Activated T-cell treated with anti-CD3 and anti-CD28 coated beads, Interleukin-2, amount 50 U/mL, for 48 hours (primary cell): ENCODE results near the gene RBBP8.
"Not testable (repeated sequence)": the region's sequence is repeated elsewhere in the genome, so short reads cannot be mapped to it uniquely, and the experiment has no call there.

Experiments used
- DNase-seq, 2 experiments: peaks; one replicate each; pipeline ENCODE4 v3.0.0-alpha.2; 2020

RBBP8 gene

DNA sequence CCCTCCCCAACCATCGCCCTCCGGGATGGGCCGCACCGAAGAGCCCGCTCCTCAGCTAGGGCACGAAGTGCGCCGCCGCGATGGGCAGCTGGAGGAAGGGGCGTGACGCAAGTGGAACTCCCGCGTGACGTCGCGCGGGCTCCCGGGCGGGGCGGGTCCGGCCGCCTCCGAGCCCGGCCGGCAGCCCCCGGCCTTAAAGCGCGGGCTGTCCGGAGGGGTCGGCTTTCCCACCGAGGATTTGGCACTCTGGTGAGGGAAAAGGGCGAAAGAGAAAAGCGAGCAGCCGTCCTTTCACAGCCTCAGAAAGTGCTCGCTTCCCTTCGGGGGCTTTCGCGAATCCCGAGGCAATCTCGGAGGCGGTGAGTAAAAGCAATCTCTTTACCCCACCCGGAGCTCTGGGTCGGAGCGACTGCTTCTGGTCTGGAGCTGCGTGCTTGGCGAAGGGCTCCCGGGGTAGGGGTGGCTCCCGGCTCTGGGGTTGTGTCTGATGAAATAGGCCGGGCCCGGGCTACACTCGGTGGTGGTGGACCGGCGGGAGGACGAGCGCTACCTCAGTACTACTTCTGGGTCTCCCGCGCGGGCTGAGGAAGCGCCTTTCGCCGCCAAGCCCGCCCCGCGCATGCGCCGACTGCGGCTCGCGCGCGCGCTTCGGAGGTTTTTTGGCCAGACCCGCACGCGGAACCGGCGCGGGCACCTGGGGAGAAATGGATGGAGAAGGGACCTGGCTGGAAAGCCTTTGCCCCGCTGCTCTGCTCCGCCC lies at the start of gene RBBP8:
TSS of gene RBBP8 (plus strand) at position 123 of the 760 bp plus-strand sequence. CDS start 3,524 bp downstream, outside the sequence.
- DNase-seq: peak; percentile 91

DNA sequence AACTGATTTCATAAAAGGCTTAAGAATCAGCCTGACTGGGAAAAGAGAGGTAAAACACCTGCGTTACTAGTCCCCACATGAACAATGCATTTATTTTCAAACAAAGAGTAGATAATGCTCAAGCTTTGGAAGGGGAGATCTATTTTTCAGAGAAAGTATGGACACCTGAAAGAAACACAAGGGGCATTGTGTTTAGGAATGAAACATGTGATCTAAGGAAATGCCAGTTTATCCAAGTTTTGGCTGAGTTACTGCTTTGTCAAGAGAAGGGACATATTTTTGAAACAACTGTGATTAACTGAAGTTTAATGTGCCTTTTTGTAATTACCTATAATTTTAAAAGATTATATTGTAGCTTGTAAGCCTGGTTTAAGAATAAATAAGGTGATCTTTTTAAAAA lies 49.3 kb upstream of the RBBP8 start:
- DNase-seq: no peak

DNA sequence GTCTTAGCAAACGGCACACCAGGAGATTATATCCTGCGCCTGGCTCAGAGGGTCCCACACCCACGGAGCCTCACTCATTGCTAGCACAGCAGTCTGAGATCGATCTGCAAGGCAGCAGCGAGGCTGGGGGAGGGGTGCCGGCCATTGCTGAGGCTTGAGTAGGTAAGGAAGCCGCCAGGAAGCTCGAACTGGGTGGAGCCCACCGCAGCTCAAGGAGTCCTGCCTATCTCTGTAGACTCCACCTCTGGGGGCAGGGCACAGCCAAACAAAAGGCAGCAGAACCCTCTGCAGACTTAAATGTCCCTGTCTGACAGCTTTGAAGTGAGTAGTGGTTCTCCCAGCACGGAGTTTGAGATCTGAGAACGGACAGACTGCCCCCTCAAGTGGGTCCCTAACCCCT lies 47.4 kb upstream of the RBBP8 start:
- DNase-seq: not testable (repeated sequence)

DNA sequence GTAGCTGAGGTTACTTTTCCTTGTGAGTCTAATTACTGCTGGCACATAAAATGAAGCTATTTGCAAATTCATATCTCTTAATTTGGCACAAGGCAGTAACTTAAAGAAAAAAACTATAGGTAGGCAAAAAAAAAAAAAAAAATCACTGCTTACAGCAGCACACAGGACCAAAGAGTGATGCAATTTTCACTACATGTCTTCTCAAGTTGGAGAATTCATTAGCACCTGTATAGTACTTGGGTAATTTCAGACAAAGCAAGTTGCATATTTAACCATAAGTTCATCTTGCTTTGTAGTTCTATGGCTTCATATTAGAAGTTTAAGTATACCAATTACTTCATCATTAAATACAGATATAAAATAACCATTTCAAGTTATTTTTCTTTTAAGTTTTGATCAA lies 33.7 kb upstream of the RBBP8 start:
- no peak for DNase-seq

DNA sequence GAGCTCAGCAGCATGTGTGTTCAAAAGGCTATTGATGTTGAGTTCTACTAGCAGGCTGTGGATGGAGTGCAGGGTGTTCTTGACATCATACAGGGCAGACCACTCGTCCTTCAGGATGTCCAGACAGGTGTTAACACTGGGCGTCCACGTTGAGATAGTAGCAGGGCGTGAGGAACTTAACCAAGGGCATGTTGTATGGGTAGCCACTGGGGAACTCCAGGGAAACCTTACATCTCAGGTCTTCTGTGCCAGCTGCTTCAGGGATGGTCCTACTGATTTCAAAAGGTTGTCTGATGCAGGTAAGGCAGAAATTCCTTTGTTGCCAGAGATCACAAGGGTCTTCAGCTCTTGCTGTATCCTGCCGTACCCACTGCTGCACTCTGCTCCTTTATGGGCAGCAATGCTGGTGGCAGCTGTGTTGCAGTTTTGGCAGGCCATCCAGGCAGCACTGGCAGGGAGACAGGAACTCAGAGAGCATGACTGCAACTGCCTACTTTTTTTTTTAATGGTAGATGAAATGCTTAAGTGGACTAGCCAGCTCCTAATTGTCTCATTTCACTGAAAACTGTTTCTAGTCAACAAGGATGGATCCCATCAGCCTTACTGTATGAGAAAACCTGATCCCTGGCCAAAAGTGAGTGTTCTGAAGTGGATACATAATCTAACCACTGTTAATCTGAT lies 32.4 kb upstream of the RBBP8 start:
- no peak for DNase-seq

DNA sequence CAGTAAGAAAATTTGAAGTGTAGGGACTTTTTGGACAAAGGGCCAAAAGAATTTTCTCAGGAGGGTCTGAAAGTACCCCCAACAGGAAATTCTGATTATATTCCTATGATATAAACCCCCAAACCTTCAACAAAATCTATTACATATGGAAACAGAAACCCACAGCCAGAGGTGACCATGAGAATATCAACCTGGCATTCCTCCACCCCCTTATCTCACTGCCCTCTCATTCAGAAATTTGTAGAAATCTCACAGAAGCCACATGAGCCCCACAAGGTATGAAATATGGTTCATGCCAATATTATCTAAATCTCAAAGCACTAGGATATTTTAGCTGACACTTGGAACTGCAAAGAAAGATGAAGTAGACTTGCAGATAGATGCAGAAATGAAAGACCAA lies 31.0 kb upstream of the RBBP8 start:
- no peak for DNase-seq

DNA sequence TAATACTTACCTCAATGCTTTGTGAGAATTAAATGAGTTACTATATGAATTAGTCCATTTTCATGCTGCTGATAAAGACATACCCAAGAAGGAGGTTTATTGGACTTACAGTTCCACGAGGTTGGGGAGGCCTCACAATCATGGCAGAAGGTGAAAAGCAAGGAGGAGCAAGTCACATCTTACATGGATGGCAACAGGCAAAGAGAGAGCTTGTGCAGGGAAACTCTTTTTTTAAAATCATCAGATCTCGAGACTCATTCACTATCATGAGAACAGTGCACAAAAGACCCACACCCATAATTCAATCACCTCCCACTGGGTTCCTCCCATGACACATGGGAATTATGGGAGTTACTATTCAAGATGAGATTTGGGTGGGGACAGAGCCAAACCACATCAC lies 29.9 kb upstream of the RBBP8 start:
- not testable (repeated sequence) for DNase-seq

DNA sequence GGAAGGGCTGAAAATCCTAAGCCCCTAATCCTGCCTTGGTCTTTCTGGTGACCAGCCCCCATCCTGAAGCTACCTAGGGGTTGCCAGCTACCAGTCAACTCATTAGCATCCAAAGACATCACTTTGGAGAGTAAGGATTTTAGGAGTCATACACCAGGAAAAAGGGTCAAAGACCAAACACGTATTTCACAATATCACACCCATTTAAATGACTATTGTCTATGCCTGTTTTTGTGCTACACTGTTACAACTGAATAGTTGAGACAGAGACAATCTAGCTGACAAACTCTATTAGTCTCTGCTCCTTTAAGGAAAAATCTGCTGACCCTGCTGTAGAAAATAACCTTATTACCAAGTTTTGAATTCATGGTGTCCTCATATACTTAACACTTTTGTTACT lies 21.0 kb upstream of the RBBP8 start:
- no peak for DNase-seq

DNA sequence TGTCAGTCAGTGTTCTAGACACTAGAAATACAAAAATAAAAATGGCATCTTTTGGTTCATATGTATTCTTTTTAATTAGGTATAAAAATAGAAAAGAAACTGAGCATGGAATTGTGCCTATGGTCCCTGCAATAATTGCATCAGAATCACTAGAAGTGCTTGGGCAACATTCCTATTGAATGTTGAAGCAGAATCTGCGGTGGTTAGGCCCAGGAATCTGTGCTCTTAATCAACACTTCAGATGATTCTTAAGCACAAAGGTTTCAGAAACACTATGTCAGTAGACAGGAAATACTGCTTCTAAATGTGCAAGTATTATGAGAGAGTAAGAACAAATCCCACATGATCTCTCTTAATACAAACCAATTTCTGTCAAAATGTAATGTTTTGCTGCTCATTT lies 20.3 kb upstream of the RBBP8 start:
- no peak for DNase-seq

DNA sequence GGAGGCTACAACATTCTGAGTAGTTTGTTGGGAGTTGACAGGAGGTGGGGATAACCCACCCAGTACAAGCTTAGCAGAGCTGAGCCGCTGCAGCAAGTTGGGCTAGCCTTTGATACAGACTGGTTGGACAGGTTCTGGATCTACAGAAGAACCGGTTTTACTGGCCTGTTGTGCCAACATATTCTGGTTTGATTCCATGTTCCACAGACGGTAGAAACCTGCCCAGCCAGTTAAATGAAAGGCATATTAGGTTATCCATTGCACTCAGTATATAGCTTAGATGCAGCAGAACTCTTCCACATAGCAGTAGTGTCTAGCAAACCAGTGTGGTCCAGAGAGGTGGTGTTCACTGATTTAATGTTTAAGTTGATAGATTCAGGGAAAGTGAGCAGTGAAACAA lies 19.3 kb upstream of the RBBP8 start:
- no peak for DNase-seq

DNA sequence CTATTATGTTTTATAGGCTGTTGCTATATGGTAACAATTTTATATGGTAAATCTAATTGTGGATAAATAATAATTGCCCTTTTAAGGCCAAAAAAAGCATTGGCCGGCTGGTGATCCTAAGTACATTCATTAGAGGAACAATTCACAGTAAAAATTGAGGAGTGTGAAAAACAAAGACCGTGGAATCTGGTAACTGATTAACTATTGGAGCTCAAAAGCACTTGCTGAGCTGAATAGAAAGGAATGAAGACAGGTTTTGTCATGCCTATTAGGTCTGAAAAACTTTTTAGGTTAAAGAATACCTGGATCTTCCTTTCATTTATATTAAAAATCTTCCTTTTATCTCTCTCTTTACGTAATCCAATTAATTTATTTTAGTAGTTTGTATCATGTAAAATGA lies 18.5 kb upstream of the RBBP8 start:
- no peak for DNase-seq

DNA sequence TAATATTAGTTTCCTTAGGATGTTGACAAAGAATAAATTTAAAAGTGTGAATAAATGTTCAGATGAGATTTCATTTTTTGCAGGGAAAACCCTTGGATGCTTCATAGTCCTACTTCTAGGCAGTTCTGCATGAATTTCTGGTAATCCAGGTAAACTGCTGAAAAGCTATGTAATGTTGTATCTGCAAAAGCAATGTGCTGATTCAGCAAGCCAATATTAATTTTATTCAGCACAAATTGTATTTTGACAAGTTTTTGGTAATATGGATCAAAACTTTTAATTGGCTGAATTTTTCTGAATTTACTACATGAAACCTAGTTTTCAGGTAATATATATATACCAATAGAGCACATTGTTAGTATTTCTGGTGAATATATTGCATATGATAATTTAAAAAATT lies 17.8 kb upstream of the RBBP8 start:
- DNase-seq: no peak

DNA sequence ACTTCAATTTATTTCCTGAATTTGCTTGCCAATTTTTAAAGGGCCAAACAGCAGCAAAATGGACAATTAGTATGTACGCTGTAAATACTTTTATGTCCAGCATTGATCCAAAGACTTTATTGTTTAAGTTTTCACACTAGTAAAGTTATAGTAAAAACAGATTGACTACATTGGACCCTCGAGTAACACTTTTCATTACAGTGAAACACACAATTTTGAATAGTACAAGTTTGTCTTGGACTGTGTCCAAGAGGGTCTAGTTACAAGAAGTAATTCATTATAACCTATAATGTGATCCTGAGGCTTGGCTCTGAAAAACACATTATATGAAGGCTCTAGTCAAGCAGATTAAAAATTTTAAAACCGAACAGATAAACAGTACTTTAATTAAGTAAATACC lies 11.4 kb upstream of the RBBP8 start:
- no peak for DNase-seq

DNA sequence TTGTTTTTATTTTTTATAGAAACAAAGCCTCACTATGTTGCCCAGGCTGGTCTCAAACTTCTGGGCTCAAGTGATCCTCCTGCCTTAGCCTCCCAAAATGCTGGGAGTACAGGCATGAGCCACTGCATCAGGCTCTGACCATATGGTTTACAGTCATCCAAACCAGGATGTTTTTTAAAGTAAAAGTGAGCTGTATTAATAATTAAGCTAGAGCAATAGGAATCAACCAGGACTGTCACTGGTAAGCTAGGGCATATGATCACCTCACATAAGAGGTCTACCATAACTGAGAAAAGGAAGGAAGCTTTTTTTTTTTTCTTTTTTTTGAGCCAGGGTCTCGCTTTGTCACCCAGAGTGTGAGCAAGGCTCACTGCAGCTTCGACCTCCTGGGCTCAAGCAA lies 8.5 kb upstream of the RBBP8 start:
- no peak for DNase-seq

DNA sequence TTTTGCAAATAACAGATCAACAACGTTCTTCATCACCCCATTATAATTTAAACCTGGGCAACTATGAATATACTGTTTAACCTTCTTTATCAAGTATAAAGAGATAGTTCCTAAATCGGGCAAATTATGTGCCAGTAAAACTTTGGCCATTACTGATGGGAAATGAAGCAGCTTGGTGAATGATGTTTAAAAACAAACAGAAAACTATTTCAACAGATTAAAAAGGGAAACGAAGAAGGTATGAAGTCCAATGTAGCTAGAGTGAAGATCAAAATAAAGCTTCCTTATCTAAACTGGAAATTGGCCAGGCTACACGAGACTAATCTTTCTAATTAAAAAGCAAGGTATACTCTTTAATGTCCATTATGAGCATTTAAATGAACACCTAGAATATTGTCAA lies 6.7 kb upstream of the RBBP8 start:
- DNase-seq: no peak

DNA sequence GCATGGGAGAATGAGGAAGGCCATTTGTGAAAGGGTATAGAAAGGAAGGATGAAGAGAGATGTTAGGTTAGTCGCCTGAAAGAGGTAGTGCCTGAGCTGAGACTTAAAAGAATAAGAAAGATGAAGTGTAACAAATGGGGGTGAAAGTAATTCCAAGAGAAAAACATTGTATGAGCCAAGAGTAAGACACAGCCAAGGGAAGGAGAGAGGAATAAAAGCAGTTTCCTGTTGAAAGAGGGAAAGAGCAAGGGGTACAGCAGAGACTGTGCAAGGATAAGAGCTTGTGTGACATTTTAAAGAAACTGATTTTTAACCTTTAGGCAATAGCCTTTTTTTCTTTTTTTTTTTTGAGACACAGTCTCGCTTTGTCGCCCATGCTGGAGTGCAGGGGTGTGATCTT lies 4.8 kb upstream of the RBBP8 start:
- DNase-seq: no peak

DNA sequence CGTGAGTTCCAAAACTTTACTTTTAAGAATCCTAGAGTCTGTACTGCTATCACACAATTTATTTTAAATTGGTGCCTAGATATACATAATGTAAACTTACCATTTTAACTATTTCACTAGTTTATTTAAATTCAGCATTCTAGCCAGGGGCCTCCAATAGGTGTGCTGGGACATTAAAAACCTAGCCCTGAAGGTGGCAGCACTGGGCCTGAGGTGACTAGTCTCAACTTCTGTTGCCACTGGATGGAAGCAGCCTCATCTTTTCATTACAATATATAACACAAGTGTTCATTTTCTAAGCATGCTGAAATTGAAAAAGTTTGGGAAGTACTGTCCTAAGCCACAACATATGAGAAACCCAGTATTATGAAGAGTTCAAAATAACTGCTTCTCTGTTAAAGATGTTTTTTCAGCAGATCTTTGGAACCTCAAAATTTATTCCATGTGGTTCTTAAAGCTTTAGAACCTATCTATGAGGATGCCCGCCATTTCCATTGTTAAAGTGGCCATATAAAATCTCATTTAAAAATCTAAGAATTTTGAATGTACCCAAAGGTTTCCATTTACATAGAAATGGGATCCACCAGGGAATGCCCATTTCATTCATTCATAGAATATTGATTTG lies 2.9 kb upstream of the RBBP8 start:
- peak; percentile 83 to 84 for DNase-seq

DNA sequence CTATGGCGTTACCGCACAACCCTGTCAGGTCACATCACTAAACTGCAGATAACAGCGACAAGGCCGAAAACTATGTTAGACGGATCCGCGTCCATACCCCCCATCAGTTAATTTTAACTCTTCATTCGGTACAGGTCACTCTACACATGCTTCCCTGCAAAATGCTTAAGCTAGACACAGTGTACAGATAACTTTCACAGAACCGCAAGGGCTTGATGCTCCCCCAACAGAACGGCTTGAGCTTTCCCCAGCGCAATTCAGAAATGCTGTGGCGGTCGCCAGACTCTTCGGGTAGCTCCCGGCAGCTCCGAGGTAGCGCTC lies 283 bp upstream of the RBBP8 start:
- DNase-seq: no peak

DNA sequence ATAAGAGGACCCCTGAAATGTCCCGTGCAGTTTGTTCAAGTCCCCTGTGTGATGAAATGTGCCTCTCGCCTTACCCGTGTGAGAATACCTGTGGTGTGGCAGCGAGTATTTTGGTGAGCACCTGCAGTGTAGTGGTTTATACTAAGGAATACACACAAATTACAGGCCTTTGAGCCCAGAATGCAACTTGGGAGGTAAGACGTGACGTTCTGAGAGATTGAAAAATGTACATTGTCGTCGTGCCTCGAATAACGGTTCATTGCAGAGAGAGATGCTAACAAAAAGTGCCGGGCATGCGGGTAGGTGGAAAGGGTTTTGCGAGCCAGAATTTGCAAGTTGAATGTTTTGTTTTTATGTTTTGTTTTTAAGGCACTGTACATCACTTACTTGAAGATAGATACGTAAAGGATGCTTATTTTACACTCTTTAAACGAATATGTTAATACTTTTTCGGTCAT lies 867 bp downstream of the RBBP8 start:
- no peak for DNase-seq

DNA sequence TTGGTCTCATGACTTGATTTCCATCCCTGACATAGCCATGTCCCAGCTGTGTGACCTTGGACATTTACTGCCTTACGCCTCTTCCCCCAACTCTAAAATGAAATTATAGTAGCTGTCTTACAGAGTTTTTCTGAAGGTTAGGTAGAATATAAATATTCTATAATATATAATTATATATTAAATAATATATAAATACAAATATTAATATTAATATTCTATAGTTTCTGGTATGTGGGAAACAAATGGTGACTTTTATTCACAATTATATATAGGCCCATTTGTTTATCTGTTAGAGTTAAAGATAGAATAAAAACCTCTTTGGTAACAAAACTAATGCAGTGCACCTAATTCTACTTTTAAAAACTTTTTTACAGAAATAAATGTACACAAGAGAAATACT lies 1.7 kb downstream of the RBBP8 start:
- DNase-seq: no peak

DNA sequence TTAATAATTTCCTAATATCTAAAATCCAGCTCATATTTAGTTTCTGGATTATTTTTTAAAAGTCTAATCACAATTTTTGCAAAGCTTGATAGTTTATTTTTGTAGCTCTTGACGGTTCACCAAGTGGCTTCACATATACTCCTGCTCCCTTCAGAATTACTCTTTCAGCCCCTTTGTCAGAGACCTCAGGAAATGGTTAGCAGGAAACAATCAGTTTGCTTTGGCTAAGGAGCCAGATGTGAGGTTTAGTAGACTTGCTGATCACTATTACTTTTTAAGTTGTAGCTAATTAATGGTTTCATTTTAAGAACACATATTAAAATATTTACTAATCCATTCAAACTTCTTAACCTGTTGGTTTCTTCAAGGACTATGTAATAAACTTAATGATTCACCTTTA lies 2.3 kb downstream of the RBBP8 start:
- DNase-seq: no peak

DNA sequence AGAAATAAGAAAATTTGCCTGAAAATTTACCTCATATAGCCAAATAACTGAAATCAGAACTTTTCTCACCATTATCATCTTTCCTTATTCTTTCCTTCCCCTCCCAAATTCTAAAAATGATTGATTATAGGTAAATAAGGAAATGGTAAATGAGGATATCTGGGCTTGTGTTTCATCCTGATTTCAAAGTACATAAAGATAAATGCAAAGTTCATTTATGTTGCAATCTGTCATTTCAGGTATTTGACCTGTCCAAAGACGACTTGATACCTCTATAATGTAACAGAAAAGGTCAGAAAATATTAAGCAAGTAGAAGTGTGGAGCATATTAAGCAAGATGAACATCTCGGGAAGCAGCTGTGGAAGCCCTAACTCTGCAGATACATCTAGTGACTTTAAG lies 3.4 kb downstream of the RBBP8 start:
- no peak for DNase-seq

DNA sequence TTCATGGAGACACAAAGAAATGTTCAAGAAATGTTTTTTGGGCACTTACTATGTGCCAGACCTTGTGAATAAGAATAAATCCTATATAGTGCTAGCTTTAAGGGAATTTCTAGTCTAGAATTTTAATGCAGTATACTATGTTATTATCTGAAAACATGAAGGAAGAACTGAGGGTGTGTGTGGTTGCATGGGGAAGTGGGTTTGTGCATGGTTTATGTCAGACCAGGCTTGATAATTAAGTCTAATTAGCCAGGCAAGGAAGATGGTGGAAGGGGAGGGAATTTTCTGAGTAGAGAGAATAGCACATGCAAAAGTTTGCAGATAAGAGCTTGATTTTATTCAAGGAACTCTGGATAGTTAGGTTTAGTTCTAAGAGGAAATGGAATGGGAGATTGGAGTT lies 6.5 kb downstream of the RBBP8 start:
- no peak for DNase-seq

DNA sequence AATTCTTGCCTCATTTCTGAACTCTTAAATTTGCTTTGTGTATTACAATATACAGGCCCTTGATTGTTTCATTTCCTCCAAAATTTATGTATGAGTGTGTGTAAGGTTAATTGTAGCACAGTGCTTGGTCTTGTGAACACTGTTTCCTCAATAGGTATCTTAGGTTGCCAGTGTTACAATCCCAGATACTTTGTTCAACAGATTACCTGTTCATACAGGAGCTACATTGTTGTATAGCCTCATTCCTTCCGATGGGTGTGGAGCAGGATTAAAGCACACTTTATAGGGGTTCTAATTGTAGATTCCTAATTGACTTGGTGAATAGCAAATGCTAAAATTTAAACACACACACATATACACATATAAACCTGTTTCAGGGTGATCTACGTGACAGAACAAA lies 10.7 kb downstream of the RBBP8 start:
- no peak for DNase-seq
